H1 (cell line): Measurements from ENCODE around the gene C1QTNF1. TPM values are rescaled to one million over a fixed set of nuclear protein-coding genes. Genes with fewer than 3 reads are reported as not detected.

ENCODE experiments used
- CTCF ChIA-PET: fragments of 300-600 bp; sonication (Branson Sonifier 250); formaldehyde crosslinking; loops from one replicate; lab custom pipeline; 2021; ENCODE audit not compliant: partially characterized antibody; lab: Charles Lee
- POLR2A ChIA-PET: fragments of 300-600 bp; sonication (Branson Sonifier 250); formaldehyde crosslinking; loops from one replicate; lab custom pipeline; 2021; ENCODE audit warnings: inconsistent platforms; ENCODE audit not compliant: partially characterized antibody; lab: Charles Lee
- DNase-seq, 2 experiments: peaks; one replicate each; pipeline versions ENCODE4 v3.0.0 to v3.0.0-alpha.2; 2010 to 2022; ENCODE audit warnings: low spot score in 2 of 2, low read depth in 1 of 2, mixed read lengths in 1 of 2
- FAIRE-seq: peaks from 2 replicates; lab custom pipeline; 2011; peaks lifted over from hg19 to GRCh38; lab: Jason Lieb, UNC
- H2AFZ ChIP-seq: 2 replicates; pipeline ENCODE4 v1.8.1; 2012; ENCODE audit warnings: low read length, inconsistent platforms
- H2AK5ac ChIP-seq: 2 replicates; pipeline ENCODE4 v1.6.1; 2013; ENCODE audit warnings: low read depth, low read length
- H2BK120ac ChIP-seq: replicated peaks from 2 replicates; pipeline ENCODE3; 2013; ENCODE audit warnings: low read depth, low read length, inconsistent platforms
- H2BK12ac ChIP-seq: 2 replicates; pipeline ENCODE4 v1.6.1; 2013; ENCODE audit warnings: low read depth, low read length
- H2BK15ac ChIP-seq: 2 replicates; pipeline ENCODE4 v1.6.1; 2013; ENCODE audit warnings: low read length
- H2BK20ac ChIP-seq: 2 replicates; pipeline ENCODE4 v1.6.1; 2013; ENCODE audit warnings: low read length
- H2BK5ac ChIP-seq: 2 replicates; pipeline ENCODE4 v1.6.1; 2013; ENCODE audit warnings: low read depth, low read length
- H3K14ac ChIP-seq: 2 replicates; pipeline ENCODE4 v1.6.1; 2013; ENCODE audit warnings: inconsistent platforms; ENCODE audit not compliant: insufficient read length
- H3K18ac ChIP-seq: 2 replicates; pipeline ENCODE4 v1.6.1; 2013; ENCODE audit warnings: low read length; ENCODE audit errors: extremely low read depth
- H3K23ac ChIP-seq: 2 replicates; pipeline ENCODE4 v1.6.1; 2013; ENCODE audit warnings: inconsistent platforms; ENCODE audit not compliant: insufficient read length
- H3K23me2 ChIP-seq: 2 replicates; pipeline ENCODE4 v1.6.1; 2013; ENCODE audit warnings: low read depth, low read length
- H3K27ac ChIP-seq: 2 replicates; pipeline ENCODE4 v1.6.1; 2011; ENCODE audit warnings: low read depth, low read length, inconsistent platforms
- H3K27me3 ChIP-seq, 4 experiments: replicated peaks in 1 of 4; 1 replicate in 1 of 4; 2 replicates in 3 of 4; pipeline versions ENCODE4 v1.6.1 to v1.8.1; 2011 to 2013; ENCODE audit warnings: low read length in 3 of 4, mild to moderate bottlenecking in 3 of 4, inconsistent platforms in 2 of 4, mixed read lengths in 2 of 4, moderate library complexity in 1 of 4; ENCODE audit not compliant: control insufficient read depth in 3 of 4, insufficient read depth in 3 of 4; ENCODE audit errors: extremely low read depth in 1 of 4
- H3K36me3 ChIP-seq, 4 experiments: 2 replicates each; pipeline versions ENCODE4 v1.6.1 to v1.8.1; 2011 to 2013; ENCODE audit warnings: mild to moderate bottlenecking in 4 of 4, low read length in 3 of 4, moderate library complexity in 2 of 4, control low read depth in 1 of 4, inconsistent platforms in 1 of 4; ENCODE audit not compliant: insufficient read depth in 4 of 4, control insufficient read depth in 2 of 4
- H3K4ac ChIP-seq: replicated peaks from 2 replicates; pipeline ENCODE3; 2013; ENCODE audit warnings: low read length, low read depth, mixed read lengths, inconsistent platforms; ENCODE audit not compliant: insufficient read length
- H3K4me1 ChIP-seq, 4 experiments: replicated peaks in 1 of 4; 1 replicate in 1 of 4; 2 replicates in 3 of 4; pipeline versions ENCODE4 v1.6.1 to v1.8.1; 2011 to 2013; ENCODE audit warnings: low read length in 3 of 4, inconsistent platforms in 2 of 4, mixed read lengths in 1 of 4; ENCODE audit not compliant: insufficient read depth in 4 of 4, control insufficient read depth in 3 of 4
- H3K4me2 ChIP-seq, 2 experiments: 2 replicates each; pipeline versions ENCODE4 v1.6.1 to v1.8.1; 2011 to 2013; ENCODE audit warnings: low read depth in 2 of 2, low read length in 2 of 2, control low read depth in 1 of 2, inconsistent platforms in 1 of 2, mild to moderate bottlenecking in 1 of 2; ENCODE audit not compliant: insufficient read depth in 1 of 2
- H3K4me3 ChIP-seq, 4 experiments: fragments of 200-600, 300-600 bp in 1 of 4; sonication (generic), shearing (Covaris generic), sonication (Bioruptor Twin) in 1 of 4; 2 replicates each; pipeline versions ENCODE4 v1.5.1 to v1.8.1; 2011 to 2016; ENCODE audit warnings: low read length in 4 of 4, low read depth in 3 of 4, control low read depth in 2 of 4, inconsistent platforms in 2 of 4, mild to moderate bottlenecking in 2 of 4, mixed read lengths in 1 of 4, moderate library complexity in 1 of 4; ENCODE audit not compliant: insufficient read depth in 2 of 4; ENCODE audit errors: extremely low read depth in 1 of 4
- H3K56ac ChIP-seq: replicated peaks from 2 replicates; pipeline ENCODE3; 2013; ENCODE audit warnings: low read depth, mild to moderate bottlenecking, mixed read lengths, low read length, inconsistent platforms; ENCODE audit not compliant: insufficient read length
- H3K79me1 ChIP-seq: 2 replicates; pipeline ENCODE4 v1.6.1; 2013; ENCODE audit warnings: low read depth, low read length, control low read depth
- H3K79me2 ChIP-seq, 2 experiments: 2 replicates each; pipeline versions ENCODE4 v1.6.1 to v1.8.1; 2012 to 2013; ENCODE audit warnings: low read length in 2 of 2, mild to moderate bottlenecking in 2 of 2, inconsistent platforms in 1 of 2; ENCODE audit not compliant: insufficient read depth in 2 of 2, control insufficient read depth in 1 of 2
- H3K9ac ChIP-seq, 4 experiments: replicated peaks in 1 of 4; 1 replicate in 1 of 4; 2 replicates in 3 of 4; pipeline versions ENCODE4 v1.6.1 to v1.8.1; 2011 to 2013; ENCODE audit warnings: low read depth in 3 of 4, low read length in 3 of 4, control low read depth in 2 of 4, mild to moderate bottlenecking in 2 of 4, moderate library complexity in 2 of 4, inconsistent platforms in 1 of 4; ENCODE audit errors: extremely low read depth in 1 of 4
- H3K9me3 ChIP-seq, 2 experiments: 2 replicates each; pipeline versions ENCODE4 v1.6.1 to v1.8.1; 2012 to 2013; ENCODE audit warnings: mild to moderate bottlenecking in 2 of 2, moderate library complexity in 2 of 2, control low read depth in 1 of 2, inconsistent platforms in 1 of 2, low read depth in 1 of 2, low read length in 1 of 2, mixed read lengths in 1 of 2; ENCODE audit not compliant: insufficient read depth in 2 of 2
- H4K20me1 ChIP-seq, 2 experiments: replicated peaks in 1 of 2; 2 replicates each; pipeline versions ENCODE3 to v1.8.1; 2011 to 2013; ENCODE audit warnings: inconsistent platforms in 2 of 2, low read length in 2 of 2, mild to moderate bottlenecking in 1 of 2; ENCODE audit not compliant: insufficient read depth in 2 of 2, control insufficient read depth in 1 of 2
- H4K5ac ChIP-seq: 2 replicates; pipeline ENCODE4 v1.6.1; 2013; ENCODE audit warnings: low read length, low read depth, mixed read lengths, inconsistent platforms; ENCODE audit not compliant: insufficient read length
- H4K8ac ChIP-seq: 2 replicates; pipeline ENCODE4 v1.8.0; 2013; ENCODE audit warnings: mild to moderate bottlenecking, moderate library complexity, low read length, inconsistent platforms; ENCODE audit not compliant: insufficient read depth; ENCODE audit errors: extremely low read depth
- H4K91ac ChIP-seq: replicated peaks from 2 replicates; pipeline ENCODE3; 2013; ENCODE audit warnings: low read length, mixed read lengths, inconsistent platforms; ENCODE audit not compliant: insufficient read length
- RFX5 ChIP-seq: IDR thresholded peaks from 2 replicates; pipeline ENCODE4 v1.6.1; 2011; ENCODE audit warnings: low read depth, low read length, improper control_type of control experiment, borderline replicate concordance
- SRF ChIP-seq: IDR thresholded peaks from 2 replicates; pipeline ENCODE4 v1.6.1; 2011; ENCODE audit warnings: mild to moderate bottlenecking, low read depth, low read length, moderate library complexity
- WGBS, 2 experiments: shearing (Covaris generic) in 1 of 2; methylation state at CpG; one replicate each; pipeline versions ENCODE4 v1.1.6 to v1.1.7; 2013 to 2015; ENCODE audit warnings: low lambda C conversion rate in 2 of 2, mixed read lengths in 2 of 2, inconsistent platforms in 1 of 2, low coverage in 1 of 2, missing lambda C conversion rate in 1 of 2; ENCODE audit not compliant: insufficient replicate concordance in 2 of 2, insufficient coverage in 1 of 2, insufficient read length in 1 of 2; ENCODE audit errors: extremely low coverage in 1 of 2, missing lambda C conversion rate in 1 of 2; 5-methylcytosine and 5-hydroxymethylcytosine counted together
- polyA plus RNA-seq, 7 experiments: library from polyadenylated mRNA; depleted of rRNA in 3 of 7; stranded (reverse) in 5 of 7; unstranded in 2 of 7; fragments of >200 nt in 5 of 7; fragments of 200-250 nt in 2 of 7; gene quantifications; 1 replicate in 5 of 7; 2 replicates in 1 of 7; 4 replicates in 1 of 7; pipeline versions ENCODE4 v1.2.1 to v1.2.3, GENCODE V29; 2011 to 2013; ENCODE audit warnings: missing spikeins in 2 of 7, mixed read lengths in 2 of 7
- total RNA-seq: library from RNA; stranded (reverse); fragmentation: NEBNext Ultra II Directional; extraction: Animal tissue kit (Norgen Biotek cat#: 25700); gene quantifications from 2 replicates; pipeline ENCODE4 v1.2.1, GENCODE V29; 2021
- TF ChIP-seq, protein P1 (sequence below), 3 experiments: IDR thresholded peaks; 1 replicate in 2 of 3; 2 replicates in 1 of 3; pipeline versions ENCODE4 v1.5.1 to v1.6.1; 2011; ENCODE audit warnings: low read length in 3 of 3, mild to moderate bottlenecking in 3 of 3, inconsistent platforms in 2 of 3, low read depth in 1 of 3, moderate library complexity in 1 of 3; ENCODE audit not compliant: insufficient read depth in 1 of 3; ENCODE audit errors: control extremely low read depth in 1 of 3

The C1QTNF1 gene
- total and polyA plus RNA-seq, 2 of the 8 experiments (the other 6 are each of a cell fraction or from before 2014, with no cell fraction given): 1.5 to 2.5 TPM

DNA sequence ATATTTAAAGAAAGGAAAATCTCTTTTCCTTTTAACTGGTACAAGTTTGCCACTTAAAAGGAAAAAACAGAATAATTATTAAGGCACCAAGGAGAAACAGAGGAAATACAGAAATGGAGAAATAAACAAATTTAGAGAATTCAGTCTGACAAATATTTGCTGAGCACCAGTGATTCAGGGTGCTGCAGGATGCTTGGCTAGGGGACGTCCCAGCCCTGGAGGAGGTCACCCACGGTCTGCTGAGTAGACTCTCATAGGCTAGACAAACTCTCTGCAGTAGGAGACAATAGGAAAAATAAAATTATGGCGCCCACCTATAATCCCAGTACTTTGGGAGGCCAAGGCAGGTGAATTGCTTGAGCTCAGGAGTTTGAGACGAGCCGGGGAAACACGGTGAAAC, 15.9 kb downstream of the C1QTNF1 start:
- H3K18ac ChIP-seq: no peak overlapping the region
- H3K23me2 ChIP-seq: peaks cover 4% of the 10 kb centered on the region; the same call in 1 of the 2 replicates
- H4K5ac ChIP-seq: no peak overlapping the region
- H3K4ac ChIP-seq: no peak overlapping the region
- no peak overlapping the region for H2BK120ac ChIP-seq
- no peaks in the 10 kb centered on the region; a peak in 1 of 7 replicates for H3K27me3 ChIP-seq
- no peak overlapping the region for H2BK15ac ChIP-seq
- no peak overlapping the region for H3K56ac ChIP-seq
- CTCF ChIA-PET: interaction anchor here (1.6 to 4.3 kb wide), 7 partner anchors 10 to 45 kb away, joined by 6 to 26 read pairs (median 20); no protein-coding TSS in a partner anchor
- no peak overlapping the region for H3K14ac ChIP-seq
- no peak overlapping the region for H2BK20ac ChIP-seq
- H3K9me3 ChIP-seq: no peaks in the 10 kb centered on the region; a peak in 1 of 4 replicates
- H2BK12ac ChIP-seq: no peak overlapping the region
- H4K91ac ChIP-seq: no peak overlapping the region
- no peaks in the 10 kb centered on the region for H3K4me1 ChIP-seq
- no peak overlapping the region for H2AK5ac ChIP-seq
- 77% methylated on average over 6 of the region's 6 CpGs; no CpG with 5 or more reads in 1 of the 2 experiments for whole genome bisulfite sequencing, 2 experiments
- peaks cover 0 to 12% of the 10 kb centered on the region in 2 experiments for H4K20me1 ChIP-seq
- FAIRE-seq (no peak), DNase-seq (no peak)
- no peak overlapping the region for H4K8ac ChIP-seq
- H3K79me1 ChIP-seq: peaks cover 8% of the 10 kb centered on the region
- H3K9ac ChIP-seq: no peak overlapping the region
- no peak overlapping the region for H2AFZ ChIP-seq
- H3K27ac ChIP-seq: no peak overlapping the region
- no peak for TF ChIP-seq RFX5
- TF ChIP-seq, protein P1, sequence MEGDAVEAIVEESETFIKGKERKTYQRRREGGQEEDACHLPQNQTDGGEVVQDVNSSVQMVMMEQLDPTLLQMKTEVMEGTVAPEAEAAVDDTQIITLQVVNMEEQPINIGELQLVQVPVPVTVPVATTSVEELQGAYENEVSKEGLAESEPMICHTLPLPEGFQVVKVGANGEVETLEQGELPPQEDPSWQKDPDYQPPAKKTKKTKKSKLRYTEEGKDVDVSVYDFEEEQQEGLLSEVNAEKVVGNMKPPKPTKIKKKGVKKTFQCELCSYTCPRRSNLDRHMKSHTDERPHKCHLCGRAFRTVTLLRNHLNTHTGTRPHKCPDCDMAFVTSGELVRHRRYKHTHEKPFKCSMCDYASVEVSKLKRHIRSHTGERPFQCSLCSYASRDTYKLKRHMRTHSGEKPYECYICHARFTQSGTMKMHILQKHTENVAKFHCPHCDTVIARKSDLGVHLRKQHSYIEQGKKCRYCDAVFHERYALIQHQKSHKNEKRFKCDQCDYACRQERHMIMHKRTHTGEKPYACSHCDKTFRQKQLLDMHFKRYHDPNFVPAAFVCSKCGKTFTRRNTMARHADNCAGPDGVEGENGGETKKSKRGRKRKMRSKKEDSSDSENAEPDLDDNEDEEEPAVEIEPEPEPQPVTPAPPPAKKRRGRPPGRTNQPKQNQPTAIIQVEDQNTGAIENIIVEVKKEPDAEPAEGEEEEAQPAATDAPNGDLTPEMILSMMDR (IDR thresholded peaks at IDR 0.05; ENCODE audit: control extremely low read depth in 1 of 3, insufficient read depth in 1 of 3, low read depth in 1 of 3, low read length in 3 of 3): no peak
- TF ChIP-seq SRF: no peak
- TF ChIP-seq, all 59 proteins: peak for 0
- Histone ChIP-seq H3K79me2 (no peaks in the 10 kb centered on the region), H3K23ac (no peak overlapping the region), H3K4me2 (no peak overlapping the region), H3K36me3 (no peaks in the 10 kb centered on the region; a peak in 1 of 8 replicates), H3K4me3 (no peak overlapping the region), H2BK5ac (no peak overlapping the region)
- POLR2A ChIA-PET: no interaction called here
